Measurements from ENCODE around the gene TARBP1.
"Not testable (repeated sequence)": the region's sequence is repeated elsewhere in the genome, so short reads cannot be mapped to it uniquely, and the experiment has no call there.

TARBP1 gene

GRCh38 chr1:234399515-234399914, 79.5 kb downstream of the TARBP1 start:
- not testable (repeated sequence) for DNase-seq

- no peak for DNase-seq
Observed at GRCh38 chr1:234398849-234399381, 80.1 kb downstream of the TARBP1 start.

GRCh38 chr1:234397732-234398131, 81.2 kb downstream of the TARBP1 start:
- DNase-seq: no peak

DNA sequence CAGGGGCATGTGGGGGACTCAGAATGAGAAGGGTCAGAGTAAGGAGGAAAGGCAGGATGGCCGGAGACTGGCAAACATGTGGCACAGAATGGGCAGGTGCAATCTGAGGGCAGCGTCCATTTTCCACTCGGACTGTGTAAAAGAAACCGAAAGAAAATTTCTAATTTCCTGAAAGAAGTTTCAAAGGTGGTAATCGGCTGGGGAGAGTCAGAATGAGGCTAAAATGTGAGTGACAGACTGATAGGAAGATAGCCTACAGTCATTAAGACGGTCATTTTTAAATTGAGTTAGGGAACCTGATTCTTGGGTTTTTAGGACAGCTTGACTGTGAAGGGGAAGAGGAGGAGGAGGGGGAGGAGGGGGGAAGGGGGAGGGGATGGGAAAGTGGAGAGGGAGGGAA, 82.1 kb downstream of the TARBP1 start:
- DNase-seq: no peak

GRCh38 chr1:234396092-234396491, 82.9 kb downstream of the TARBP1 start:
- DNase-seq: no peak

DNA sequence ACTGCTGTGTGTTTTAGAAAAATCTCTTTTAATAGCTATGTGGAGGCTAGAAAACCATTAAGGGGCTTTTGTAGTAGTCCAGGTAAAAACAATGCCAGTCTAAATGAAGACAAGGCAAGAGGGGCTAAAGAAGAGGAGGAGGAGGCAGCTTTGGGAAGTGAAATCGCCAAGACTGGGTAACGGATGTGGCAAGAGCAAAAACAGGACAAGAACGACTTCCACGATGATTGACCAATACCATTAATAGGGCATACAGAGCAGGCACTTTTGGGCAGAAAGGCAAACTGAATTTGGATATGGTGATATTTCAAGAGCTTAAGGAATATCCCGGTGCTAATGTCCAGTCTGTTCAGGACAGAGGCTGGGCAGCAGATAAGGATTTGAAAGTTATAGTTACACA, 83.7 kb downstream of the TARBP1 start:
- DNase-seq: no peak

DNA sequence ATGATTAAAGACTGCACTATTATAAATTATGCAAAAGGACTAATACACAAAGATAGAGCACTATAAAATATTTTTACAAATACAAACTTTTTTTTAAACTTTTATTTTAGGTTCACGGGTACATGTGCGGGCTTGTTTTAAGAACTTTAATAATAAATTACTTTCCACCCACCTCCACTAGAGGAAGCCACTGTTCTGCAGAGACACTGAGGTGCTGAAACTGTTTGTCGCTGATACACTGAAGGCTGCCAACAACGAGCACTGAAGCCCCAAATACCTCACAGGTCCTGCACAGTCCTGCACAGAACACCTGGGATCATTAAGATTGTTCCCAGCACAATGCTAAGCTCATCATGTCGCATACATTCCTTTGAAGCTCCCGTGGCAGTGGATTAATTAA, 85.8 kb downstream of the TARBP1 start:
- DNase-seq: no peak

DNA sequence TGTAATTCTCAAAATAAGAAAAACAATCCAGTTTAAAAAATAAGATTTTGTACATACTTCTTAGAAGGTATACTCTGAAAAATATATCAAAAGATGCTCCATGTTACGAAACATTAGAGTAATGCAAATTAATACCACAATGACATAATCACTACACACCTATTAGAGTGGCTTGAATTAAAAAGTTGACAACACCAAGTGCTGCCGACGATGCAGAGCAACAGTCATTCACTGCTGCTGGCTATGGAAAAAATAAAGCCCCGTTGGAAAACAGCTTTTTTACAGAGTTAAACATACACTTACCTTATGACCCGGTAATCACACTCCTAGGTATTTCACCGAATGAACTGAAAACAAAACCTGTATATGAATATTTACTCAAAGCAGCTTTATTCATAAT, 90.9 kb downstream of the TARBP1 start:
- DNase-seq: no peak

DNA sequence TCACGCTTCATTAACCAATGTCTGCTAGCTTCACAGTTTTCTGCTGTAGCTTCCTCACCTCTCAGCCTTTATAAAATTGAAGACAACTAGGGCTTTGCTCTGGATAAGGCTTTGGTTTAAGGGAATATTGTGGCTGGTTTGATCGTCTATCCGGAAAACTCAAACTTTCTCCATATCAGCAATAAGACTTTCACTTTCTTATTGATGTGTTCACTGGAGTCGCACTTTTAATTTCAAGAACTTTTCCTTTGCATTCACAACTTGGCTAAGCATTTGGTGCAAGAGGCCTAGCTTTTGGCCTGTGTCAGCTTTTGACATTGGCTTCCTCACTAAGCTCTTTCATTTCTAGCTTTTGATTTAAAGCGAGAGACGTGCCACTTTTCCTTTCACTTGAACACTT, 92.9 kb downstream of the TARBP1 start:
- no peak for DNase-seq

DNA sequence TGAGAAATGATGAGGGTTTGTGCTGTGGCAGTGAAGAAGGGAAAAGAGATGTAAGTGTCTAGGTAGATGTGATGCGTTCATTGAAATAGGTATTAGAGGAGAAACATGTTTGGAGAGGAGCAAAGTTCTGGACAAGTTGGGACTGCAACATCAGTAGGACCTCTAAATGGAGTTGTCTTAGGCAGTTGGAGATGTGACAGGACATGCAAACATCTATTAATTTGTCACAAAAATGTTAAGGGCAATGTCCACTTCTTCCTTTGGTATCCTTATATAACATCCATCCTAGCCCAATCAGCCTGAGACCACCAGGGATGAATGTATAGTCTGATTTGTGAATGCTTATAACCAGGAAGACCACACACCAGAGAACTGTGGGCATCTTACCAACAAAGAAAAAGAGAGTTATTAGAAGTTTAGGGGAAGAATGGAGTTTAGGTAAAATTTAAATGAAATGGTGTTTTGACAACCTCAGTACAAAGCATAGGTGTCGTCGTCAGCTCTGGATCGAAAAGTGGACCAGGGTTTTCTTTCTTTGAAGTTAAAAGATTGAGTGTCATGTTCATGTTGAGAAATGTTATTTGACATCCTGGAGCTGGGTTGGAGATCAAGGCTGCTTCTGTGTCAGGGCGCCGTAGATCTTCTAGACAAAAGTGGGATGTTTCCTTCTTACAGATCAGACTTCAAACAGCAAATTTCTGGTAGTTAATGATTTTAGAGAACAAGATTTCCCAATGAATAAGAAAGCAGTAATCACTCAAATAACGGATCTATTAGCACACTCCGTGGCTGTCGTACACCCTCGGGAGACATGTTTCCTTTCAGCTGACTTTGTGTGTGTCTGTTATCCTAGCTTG, 97.1 kb downstream of the TARBP1 start:
- no peak for DNase-seq

DNA sequence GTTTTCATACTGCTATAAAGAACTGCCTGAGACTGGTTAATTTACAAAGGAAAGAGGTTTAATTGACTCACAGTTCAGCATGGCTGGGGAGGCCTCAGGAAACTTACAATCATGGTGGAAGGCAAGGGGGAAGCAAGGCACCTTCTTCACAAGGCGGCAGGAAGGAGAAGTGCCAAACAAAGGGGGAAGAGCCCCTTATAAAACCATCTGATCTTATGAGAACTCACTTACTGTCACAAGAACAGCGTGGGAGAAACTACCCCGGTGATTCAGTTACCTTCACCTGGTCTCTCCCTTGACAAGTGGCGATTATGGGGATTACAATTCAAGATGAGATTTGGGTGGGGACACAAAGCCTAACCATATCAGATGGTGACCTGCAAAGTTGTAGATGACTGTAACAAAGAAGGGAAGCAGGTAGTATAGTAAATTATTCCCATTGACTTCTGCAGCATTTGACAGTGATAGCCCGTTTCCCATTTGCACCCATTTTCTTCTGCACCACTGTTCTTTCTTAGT, 99.3 kb downstream of the TARBP1 start:
- not testable (repeated sequence) for DNase-seq

DNA sequence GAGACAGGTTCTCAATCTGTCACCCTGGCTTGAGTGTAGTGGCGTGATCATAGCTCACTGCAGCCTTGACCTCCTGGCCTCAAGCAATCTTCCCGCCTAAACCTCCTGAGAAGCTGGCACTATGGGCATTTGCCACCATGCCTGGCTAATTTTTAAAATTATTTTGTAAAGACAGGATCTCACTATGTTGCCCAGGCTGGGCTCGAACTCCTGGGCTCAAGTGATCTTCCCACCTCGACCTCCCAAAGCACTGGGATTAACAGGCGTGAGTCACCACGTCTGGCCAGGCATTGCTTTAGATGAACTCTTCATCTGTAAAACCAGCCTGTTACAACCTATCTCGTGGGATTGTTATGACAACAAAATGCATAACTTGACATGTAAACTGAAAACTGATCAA, 103.3 kb downstream of the TARBP1 start:
- no peak for DNase-seq

DNA sequence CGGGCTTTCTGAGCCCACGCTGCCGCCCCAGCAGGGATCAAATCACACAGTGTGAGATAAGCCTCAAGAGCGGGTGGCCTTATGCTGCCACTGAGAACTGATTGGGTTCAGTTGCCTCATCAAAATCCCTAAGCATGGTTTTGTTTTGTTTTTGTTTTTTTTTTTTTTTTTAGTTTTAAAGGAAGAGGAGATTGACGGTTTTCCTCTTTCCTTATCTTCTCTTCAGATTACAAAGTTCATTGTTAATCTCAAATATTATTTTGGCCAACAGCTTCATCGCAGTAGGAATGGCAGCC, 105.1 kb downstream of the TARBP1 start:
- DNase-seq: no peak

GRCh38 chr1:234373064-234373958, 105.7 kb downstream of the TARBP1 start, which contains the start of gene COA6:
Gene COA6 (plus strand): TSS chr1:234373456. CDS start chr1:234373467, 11 bp downstream.
- peak in 55 of 56 donors; percentile 57 to 95 (median 89) for DNase-seq

- no peak for DNase-seq
Observed at GRCh38 chr1:234372011-234372757, 106.8 kb downstream of the TARBP1 start.

DNA sequence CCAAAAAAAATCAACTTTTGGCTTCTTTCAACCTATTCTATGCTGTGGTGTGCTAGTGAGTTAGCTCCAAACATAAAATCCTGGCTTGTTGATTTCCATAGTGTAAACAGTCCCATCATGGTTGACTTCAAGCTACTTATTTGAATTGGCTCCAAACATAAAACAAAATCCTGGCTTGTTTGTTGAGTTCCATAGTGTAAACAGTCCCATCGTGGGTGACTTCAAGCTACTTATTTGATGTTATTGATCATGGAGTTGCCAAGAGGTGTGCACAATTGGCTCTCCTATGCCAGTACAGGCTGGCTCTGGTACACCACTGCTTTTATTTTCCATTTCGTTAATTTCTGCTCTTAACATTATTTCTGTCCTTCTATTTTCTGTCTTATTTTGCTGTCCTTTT, 107.6 kb downstream of the TARBP1 start:
- no peak for DNase-seq

- DNase-seq: no peak
Observed at GRCh38 chr1:234369784-234370183, 109.2 kb downstream of the TARBP1 start.

GRCh38 chr1:234369033-234369430, 109.9 kb downstream of the TARBP1 start:
- DNase-seq: no peak

DNA sequence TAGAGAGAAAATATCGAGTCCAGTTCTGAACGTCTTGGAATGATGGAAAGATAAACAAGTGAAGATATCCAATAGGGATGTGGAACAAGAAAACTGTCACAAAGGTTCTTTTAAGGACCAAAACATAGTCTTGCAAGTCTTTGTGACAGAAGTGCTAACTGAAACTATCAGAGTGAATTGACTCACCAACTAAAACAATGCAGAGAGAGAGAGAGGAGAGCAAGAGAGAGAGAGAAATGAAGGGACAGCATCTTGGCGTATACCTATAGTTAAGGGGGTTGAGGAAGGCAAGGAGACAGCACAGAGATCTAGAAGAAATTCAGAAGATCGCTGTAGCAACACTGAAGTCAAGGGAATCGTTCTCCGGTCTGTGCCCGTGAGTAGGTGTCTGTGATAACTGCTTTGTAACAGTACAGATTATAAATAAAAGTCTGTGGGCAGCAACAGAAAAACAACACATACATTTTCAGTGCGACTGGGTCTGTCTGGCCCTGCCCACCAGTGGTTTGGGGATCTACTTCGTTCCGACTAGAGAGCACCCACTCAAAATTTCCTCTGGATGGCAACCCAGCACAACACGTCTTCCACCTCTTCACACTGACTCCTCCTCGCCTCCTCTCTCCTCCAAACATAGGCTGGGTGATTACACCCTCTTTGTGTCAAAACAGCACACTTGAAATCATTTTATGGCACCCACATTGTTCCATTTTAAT, 110.5 kb downstream of the TARBP1 start:
- peak in 30 of 56 donors; percentile 1 to 68 (median 27) for DNase-seq

DNA sequence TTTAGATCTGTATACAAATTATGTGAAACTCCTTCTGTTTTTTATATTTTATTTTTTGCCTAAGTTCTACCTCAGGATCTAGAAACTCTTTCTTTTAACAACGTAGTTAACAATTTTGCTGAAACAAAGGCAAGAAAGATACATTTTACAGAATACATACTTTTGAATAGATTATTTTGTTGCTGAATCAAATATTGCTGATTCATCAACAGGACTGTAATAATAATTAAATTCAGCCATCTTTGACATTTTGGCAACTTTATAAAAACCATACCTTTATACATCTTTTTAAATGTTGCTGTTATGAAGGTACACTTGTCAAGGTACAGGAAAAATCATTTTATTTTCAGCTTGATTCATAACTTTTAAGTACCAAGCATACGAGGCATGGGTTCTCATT, 116.4 kb downstream of the TARBP1 start:
- no peak for DNase-seq
